CD4-positive, alpha-beta T cell treated with Interleukin-10 for 1 hour (primary cell): ENCODE measurements around the gene KIT.
A peak's percentile ranks its signal among the peaks of the same experiment; 100 is the strongest.

Experiments
- DNase-seq: peaks from one replicate; pipeline ENCODE4 v3.0.0-alpha.2; 2020

Gene KIT

DNA sequence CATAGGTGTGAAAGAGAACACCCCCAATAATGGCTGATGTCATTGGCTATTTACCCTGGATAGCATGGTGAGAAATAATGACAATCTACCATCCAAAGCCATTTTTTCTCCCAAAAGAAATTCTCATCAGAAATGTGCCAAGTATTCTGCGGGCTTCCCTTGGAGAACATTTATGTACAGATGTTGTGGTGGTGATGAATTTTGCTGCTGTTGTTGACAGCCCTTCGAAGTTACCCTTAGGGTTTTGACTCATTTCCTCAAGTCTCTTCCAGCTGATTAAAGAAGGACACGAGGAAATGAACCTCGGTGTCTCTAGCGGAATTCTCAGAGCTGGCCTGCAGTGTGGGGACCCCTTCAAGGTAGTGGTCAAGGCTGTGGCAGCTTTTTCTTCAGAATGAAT lies 3.4 kb downstream of the KIT start:
- DNase-seq: no peak

GRCh38 chr4:54661686-54662085 lies 3.9 kb downstream of the KIT start:
- no peak for DNase-seq

DNA sequence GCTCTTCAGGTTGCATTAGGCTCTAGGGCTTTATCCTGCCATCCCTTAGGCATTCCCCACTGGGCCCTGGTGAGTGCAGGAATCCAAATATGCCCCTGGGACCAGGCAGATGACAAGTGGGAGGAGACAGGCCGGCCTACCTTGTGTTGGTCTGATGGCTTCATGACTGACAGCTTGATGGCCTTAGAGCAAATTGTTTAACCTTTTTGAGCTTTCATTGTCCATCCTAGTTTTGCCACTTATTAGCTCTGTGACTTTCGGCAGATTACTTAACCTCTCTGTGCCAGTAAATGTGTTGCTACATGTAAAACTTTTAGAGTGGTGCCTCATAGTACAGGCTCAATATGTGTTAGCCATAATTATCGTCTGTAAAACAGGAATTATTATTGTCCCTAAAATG lies 4.4 kb downstream of the KIT start:
- no peak for DNase-seq

DNA sequence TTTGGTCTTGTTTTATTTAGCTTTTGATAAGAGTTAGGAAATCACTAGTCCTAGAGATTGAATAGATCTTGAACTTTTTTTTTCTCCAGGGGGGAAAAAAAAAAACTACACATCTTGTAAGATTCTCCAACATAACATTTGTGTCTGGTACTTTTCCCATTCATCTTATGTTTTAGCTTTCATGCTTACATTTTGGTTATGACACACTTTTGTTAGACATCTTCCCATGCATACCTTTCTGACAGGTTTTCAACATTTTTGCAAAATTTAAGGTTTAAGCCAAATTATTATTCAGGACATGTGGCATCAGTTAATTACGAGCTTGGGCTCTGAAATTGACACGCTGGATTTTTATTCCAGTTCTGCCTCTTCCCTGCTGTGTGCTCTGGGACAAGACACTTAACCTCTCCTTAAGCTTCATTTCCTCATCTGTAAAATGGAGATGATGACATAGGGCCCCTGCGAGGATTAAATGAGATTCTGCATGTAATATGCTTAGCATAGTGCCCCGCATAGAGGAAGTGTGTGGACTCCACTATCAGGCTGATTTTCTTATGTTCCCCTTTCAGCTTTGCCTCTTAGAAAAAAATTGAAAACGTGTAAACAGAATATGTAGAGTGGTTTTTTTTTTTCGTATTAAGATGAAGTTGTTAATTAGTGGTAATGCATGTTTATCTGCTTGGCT lies 5.3 kb downstream of the KIT start:
- no peak for DNase-seq

- DNase-seq: no peak
Measured at GRCh38 chr4:54664400-54664799, 6.6 kb downstream of the KIT start.

GRCh38 chr4:54668014-54668611 lies 10.4 kb downstream of the KIT start:
- no peak for DNase-seq

- no peak for DNase-seq
Measured at GRCh38 chr4:54669831-54670230, 12.1 kb downstream of the KIT start.

- DNase-seq: no peak
Measured at GRCh38 chr4:54675721-54676461, 18.1 kb downstream of the KIT start.

- no peak for DNase-seq
Measured at GRCh38 chr4:54676658-54677057, 18.9 kb downstream of the KIT start.

- no peak for DNase-seq
Measured at GRCh38 chr4:54677416-54677815, 19.7 kb downstream of the KIT start.

GRCh38 chr4:54677853-54678650 lies 20.3 kb downstream of the KIT start:
- no peak for DNase-seq

DNA sequence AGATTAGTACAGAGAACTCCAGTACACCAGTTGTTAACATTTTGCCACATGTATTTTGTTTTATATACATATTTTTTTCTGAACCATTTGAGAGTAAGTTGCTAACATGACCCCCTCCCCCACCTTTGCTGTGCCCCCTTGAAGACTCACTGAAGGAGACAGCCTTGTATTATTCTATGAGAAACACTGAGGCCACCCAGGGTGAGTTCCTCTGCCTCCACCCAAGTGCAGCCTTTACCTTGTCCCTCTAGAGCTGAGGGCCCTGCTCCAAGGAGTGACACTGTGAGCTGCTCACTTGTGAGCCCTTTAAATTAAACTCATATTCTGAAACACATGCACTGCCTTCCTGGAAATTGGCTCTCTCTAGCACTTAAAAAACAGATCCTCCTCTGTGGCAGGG lies 21.1 kb downstream of the KIT start:
- no peak for DNase-seq

- DNase-seq: no peak
Measured at GRCh38 chr4:54679813-54680212, 22.1 kb downstream of the KIT start.

GRCh38 chr4:54683616-54684346 lies 26.0 kb downstream of the KIT start:
- peak; percentile 48 for DNase-seq

- DNase-seq: no peak
Measured at GRCh38 chr4:54685810-54686209, 28.1 kb downstream of the KIT start.

DNA sequence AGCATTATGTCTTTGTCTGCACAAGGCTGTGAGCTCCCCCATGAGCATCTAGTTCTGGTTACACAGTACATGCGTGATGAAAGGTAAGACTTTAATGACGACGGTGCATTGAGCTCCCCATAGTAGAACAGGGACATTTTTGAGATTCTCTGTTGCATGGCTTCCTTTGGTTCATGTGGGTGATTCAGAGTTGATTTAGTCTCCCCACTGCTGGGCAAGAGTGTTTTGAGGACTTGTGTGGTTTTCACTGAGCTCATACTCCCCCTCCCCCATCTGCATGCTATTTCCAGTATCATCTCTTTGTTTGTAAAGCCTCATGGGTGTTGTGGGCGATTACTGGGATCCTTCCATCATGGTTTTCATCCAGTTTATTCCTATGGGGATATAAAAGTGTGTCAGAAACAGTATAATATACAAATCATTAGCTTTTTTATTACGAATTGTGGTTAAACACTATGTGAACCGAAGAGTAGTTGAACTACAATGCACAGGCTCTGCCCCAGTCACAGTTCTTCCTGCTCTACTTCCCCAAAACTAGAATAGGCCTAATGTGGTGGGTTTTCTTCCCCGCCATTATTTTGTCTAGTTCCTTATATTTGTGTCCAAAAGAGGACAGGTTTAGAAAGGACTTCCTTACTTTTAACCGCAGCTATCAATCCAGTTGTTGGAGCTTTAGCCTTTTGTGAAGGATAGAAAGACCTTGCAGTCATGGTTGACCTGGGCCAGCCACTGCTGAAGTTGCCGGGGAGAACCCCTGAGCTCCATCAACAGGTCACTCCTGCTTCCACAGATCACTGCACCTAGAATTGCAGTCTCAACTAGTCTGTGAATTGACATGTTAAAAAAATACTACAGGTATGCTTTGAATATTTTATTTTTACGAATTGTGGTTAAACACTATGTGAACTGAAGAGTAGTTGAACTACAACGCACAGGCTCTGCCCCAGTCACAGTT lies 30.4 kb downstream of the KIT start:
- peak; percentile 1 for DNase-seq

- no peak for DNase-seq
Measured at GRCh38 chr4:54695337-54695736, 37.6 kb downstream of the KIT start.

GRCh38 chr4:54695788-54696187 lies 38.0 kb downstream of the KIT start:
- DNase-seq: no peak

DNA sequence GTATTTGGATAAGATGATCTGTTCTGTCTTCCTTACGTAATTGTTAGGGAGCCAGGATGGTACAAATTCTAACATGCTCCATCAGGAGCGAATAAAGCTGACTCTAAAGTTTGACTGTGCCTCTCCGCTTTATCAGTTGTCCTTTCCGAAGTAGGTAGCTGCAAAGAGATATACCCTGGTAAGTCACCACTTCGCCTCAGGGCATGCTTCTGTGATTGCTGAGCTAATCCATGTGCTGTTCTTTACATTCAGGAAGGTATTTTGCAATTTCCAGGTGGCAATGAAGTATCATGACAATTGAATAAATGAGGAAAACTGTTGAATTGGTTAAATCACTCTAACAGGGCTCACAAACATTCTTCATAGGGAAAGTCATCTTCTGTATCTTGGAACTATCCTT lies 38.9 kb downstream of the KIT start:
- no peak for DNase-seq

DNA sequence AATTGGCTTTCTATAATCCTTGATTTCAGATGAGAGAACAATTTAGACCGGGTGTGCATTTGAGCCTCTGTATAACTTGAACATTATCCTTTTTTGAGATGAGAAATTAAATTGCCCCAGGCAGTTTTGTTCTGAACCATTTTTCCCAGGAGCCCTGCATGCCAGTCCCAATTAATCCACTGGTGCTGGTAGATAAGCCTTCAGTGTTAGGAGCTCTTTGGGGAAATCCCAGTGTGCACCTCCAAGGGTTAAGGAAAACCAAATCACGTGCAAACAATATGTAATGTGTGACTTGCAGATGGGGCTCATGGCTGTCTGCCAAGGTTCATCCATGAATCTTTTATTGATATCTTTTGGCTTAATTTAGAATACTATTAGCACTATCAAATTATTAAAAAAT lies 43.2 kb downstream of the KIT start:
- no peak for DNase-seq

- no peak for DNase-seq
Measured at GRCh38 chr4:54703182-54703581, 45.4 kb downstream of the KIT start.

GRCh38 chr4:54707406-54707805 lies 49.6 kb downstream of the KIT start:
- DNase-seq: no peak
